ENCODE data around the gene DBH. TPM values are rescaled to one million over a fixed set of nuclear protein-coding genes. Genes with fewer than 3 reads are reported as not detected.

Gene DBH
- total RNA-seq, result under 0.01 TPM

DNA sequence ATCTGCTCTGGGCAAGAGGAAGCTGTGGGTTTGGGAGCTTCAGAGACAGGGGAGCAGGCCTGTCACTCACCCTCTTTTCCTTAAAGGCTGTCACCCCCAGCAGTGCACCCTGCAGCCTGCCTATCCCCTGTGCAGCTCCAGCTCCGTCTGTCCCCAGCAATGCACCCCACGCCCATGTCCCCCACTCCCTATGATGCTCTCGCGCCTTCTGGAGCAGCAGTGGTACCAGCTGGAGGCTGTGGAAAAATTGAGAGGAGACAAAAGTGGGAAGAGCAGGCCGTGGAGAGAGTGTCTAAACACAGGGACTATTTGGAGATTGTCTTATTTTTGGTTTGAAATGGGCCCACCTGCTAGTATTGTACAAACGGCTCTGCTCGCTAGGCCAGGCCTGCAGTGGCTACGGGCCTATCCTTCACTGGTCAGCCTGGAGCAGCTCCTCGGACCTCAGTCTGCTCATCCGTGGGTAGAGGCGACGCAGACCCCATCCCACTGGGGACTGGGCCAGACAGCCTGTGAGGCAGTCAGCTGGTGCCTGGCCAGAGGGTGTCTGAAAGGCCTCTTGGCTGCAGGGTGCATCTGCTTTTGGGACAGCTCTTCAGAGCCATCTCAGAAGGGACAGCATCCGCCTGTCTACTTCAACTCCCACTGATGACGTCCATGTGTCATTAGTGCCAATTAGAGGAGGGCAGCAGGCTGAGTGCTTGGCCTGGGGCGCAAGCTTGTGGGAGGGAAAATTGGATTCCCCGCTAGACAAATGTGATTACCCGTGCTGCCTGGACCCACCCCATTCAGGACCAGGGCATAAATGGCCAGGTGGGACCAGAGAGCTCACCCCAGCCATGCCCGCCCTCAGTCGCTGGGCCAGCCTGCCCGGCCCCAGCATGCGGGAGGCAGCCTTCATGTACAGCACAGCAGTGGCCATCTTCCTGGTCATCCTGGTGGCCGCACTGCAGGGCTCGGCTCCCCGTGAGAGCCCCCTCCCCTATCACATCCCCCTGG lies at the start of gene DBH:
TSS of gene DBH (plus strand) at position 831 of the 999 bp plus-strand sequence. CDS start at position 840, 9 bp downstream.
- DNase-seq (ENCODE audit: low spot score in 2 of 2), result no peak
- FAIRE-seq, result no peak

DNA sequence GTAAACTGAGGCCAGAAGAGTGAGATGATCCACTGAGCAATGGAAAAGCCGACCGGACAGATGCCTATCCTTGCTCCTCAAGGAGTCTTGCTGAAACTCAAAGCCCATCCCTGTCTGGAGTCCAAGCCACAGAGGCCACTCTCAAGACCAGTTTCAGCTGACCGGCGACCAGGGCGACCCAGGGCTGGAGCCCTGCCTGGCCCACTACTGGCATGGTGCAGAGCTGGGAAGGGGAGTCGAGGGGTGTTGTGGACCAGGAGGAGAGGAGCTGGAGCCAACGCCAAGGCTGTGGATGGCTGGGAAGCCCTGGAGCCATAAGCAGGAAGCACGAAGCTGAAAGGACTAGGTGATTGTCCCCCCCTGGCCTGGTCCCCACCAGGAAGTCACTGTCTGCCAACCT lies 49.1 kb upstream of the DBH start:
- DNase-seq (ENCODE audit: low spot score in 2 of 2) (no peak), FAIRE-seq (no peak)

DNA sequence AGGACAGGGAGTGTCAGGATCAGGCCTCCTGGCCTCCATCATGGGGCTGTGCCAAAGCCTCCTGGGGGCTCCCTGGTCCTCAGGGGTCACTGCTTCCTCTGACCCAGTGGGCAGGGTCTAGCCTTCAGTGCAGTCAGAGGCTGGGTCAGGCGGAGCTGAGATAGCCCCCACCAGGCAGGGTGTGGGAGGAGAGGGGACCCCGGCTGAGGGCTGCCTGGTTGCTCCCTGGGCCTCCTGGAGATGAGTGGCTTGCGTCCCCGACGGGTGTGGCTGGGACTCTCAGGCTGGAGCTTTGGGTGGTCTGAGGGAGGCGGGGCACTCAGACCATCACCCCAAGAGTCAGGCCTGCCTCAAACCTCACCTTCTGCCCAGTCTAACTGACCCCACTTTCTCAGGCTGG lies 48.7 kb upstream of the DBH start:
- FAIRE-seq (no peak), DNase-seq (ENCODE audit: low spot score in 2 of 2) (no peak)

DNA sequence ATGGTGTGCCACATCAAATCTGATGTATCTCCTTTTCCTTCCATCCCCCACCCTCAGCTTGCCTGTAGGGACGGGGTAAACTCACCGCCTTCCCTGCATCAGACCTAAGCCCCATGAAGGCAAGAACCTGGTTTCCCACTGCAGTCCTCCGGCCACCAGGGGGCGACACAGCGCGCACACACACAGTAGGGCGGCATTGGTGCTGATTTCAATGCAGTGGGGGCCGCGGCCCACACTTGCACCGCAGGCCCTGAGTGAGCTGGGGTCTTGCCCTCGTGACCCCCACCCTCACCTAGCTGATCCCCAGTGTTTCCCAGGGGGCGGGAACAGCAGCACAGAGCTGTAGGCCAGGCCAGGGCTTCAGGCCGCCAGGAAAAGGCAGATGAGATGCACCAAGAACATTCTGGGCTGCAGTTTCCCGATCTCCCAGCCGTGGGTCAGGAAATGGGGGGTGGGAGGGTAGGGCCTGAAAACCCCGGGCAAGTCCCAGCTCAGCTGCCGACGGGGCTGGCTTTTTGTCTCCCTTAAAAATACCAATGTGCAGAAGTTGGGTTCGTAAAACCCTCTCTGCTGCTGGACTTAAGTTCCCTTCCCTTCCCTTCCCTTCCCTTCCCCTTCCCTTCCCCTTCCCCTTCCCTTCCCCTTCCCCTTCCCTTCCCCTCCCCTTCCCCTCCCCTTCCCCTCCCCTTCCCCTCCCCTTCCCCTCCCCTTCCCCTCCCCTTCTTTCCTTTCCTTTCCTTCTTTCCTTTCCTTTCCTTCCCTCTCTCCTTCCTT lies 46.5 kb upstream of the DBH start:
- FAIRE-seq (no peak), DNase-seq (ENCODE audit: low spot score in 2 of 2) (no peak)

DNA sequence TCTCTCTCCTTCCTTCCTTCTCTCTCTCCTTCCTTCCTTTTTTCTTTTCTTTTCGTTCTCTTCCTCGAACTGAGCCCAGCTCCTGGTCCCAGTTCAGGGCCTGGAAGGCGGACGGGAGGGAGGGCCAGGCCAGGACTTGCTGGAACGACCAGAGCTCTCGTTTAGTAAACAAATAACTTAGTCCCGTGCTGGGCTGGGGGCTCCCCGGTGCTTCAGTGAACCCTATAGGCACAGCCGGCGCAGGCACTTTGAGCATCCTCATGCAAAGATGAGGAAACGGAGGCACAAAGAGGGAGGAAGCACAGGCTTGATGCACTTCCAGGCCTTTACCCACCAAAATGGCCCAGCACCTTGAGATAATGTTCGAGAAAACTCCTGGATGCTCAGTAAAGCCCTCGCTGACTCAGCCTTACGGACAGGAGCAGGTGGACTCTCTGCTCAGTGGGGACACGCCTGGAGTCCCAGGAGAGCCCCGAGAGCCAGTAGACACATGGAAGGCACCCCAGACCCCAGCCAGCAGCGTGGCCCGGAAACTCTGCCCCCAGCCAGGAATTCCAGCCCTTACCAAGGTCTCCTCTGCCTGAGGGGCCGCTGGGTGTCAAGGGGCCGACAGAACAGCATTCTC lies 45.8 kb upstream of the DBH start:
- FAIRE-seq (no peak), DNase-seq (ENCODE audit: low spot score in 2 of 2) (no peak)

DNA sequence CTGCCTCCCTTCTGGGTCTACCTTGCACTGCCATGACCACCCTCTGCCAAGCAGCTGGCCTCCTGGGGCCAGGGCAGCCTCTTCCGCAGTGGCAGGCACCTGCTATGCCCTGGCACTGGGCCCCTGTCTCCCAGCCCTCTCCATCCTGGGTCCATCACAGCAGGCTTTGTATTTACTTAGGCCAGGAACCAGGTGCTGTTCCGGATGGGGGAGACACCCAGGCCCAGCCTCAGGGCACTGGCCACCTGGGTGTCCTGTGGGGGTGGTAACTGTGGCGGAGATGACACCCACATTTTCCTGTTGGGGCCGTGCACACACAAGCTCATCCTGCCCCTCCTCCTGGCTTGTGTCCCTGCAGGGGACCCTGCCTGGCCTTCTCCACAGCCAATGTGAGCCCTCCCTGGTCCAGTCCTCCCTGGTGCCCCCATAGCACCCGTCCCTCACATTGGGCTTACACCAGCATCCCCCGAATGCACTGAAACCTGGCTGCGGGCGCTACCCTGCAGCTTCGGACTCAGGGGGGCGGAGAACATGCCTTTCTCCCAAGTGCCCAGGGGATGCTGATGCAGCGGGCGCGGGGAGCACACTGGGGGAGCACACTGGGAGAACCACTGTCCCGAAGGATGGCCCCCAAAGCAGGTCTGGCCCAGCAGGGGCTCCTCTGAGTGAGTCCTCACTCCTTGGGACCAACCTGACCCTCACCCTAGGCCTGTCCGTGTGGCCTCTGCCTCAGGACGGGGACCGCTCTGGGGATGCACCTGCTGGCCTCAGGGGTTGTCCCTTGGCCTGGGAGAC lies 44.9 kb upstream of the DBH start:
- FAIRE-seq, result no peak
- no peak for DNase-seq (ENCODE audit: low spot score in 2 of 2)

DNA sequence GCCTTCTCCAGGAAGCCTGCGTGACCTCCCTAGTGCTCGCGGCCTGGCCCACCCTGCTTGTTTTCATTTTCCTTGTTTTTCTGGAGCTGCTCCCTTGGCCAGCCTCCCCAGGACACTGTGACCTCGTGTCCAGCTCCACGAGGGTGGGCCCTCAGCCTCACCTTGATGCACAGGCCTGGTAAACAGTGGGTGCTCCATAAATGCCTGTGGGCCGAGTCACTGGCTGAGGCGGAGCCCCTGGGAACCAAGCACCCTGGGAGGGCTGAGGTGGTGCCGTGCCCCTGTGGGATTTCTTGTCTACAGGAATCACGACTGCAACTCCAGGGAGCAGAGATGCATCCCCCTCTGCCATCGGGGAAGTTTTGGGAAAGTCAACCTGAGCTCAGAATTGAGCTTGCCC lies 44.2 kb upstream of the DBH start:
- FAIRE-seq (no peak), DNase-seq (ENCODE audit: low spot score in 2 of 2) (no peak)

DNA sequence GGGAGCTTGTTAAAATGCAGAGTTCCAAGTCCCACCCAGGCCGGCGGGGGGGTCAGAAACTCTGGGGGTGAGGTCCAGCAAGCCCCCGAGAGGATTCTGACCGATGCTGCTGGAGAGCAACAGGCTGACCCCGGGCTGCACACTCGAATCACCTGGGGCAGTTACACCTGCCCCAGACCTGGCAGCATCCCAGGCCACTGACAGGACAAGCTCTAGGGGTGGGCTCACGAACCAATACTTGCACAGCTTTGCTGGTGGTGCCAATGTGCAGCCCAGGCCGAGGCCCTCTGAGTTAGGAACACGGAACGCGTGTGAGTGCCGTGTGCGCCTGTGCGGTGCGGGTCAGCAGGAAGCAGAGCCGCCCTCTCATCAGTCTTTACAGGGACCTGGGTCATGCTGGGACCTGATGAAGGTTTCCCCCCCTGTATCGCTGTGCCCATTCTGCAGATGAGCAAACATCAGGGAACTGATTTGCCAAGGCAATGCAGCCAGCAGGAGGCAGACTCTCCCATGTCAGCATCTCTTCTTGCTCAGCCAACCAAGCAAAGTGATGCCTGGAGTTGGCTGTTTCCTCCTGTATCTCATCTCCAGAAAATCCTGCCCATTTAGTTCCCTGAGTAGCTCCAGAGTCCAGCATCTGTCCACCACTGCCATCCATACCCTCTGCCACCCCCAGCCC lies 43.3 kb upstream of the DBH start:
- DNase-seq (ENCODE audit: low spot score in 2 of 2) (no peak), FAIRE-seq (no peak)

DNA sequence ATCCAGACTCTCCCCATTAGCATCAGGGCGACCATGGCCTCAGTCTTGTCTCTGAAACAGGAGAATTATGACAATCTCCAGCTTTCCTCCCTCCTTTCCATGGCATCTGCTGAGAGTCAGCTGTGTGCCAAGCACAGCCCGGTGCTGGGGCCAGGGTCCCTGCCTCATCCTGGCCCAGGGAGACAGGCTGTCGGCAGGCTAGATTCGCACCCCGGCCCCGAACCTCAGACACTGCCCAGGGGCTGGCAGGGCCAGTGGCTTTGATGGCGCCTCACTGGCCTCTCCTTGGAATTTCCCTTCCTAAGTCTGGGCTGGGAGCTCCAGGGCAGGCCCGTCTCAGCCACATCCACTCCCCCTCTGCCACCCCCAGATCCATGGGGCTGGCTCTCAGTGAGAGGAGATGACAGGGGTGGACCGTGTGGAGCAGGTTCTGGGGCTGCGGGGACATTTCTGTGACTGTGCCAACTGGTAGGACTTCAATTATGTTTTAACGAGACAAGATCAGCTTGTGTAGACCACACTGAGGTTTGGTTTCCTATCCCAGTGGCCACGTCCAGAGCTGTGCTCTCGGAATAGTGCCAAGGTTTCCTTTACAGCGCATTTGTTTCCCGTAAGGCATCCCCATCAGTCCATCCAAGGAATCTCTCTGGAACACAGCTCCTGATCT lies 42.4 kb upstream of the DBH start:
- DNase-seq (ENCODE audit: low spot score in 2 of 2) (no peak), FAIRE-seq (no peak)

DNA sequence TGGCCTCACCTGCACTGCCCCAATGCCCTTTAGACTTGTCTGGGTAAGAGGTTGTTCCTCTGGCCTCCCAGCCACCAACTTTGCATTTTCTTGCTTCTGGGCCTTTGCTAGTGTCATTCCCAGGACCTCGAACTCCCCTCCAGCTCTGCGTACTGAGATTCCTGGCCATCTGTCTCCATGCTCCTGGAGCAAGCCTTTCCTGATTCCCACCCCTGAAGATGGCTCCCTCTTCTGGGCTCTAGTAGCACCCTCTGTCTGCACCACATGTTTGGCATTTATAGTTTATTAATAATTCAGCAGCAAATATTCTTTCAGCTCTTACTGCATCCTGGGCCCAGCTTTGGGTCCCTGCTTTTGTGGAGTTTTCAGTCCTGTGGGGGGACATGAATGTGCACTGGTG lies 41.9 kb upstream of the DBH start:
- DNase-seq (ENCODE audit: low spot score in 2 of 2) (no peak), FAIRE-seq (no peak)

DNA sequence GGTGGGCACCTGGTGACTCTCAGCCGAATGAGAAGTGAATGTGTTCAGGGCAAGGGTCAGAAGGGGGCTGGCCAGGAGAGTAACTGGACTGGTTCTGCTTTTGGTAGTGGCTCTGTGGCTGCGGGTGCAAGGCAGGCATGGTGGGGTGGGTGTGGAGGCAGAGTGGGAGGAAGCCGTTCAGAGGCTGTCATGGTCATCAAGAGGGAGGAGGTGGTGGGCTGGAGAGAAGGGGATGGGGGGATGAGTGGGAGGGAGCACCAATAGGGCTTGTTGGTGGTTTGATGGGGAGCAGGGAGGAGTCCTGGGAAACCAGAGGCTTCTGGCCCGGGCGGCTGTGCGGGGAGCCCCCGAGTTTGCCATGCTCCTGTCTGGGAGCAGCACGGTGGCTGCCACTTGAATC lies 40.3 kb upstream of the DBH start:
- DNase-seq (ENCODE audit: low spot score in 2 of 2) (no peak), FAIRE-seq (no peak)

DNA sequence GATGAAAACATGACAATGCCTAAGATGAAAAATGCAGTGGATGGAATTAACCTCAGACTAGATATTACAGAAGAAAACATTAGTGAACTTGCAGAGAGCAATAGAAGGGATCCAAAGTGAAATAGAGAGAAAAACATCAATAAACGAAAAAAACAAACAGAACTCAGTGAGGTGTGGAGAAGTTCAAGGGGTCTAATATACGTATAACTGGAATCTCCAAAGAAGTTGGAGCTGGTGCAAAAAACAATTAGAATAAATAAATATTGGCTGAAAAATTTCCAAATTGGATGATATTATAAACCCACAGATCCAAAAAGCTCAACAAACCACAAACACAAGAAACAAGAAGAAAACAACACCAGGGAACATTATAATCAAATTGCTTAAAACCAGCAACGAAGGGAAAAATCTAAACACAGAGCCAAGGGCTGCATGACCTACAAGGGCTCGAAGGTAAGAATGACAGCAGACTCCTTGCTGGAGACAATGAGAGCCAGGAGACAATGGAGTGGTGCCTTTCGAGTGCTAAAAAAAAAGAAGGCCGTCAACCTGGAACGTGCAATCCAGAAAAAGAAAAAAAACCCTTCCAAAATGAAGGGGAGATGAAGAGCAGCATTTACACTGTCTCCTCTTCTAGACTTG lies 38.7 kb upstream of the DBH start:
- DNase-seq (ENCODE audit: low spot score in 2 of 2), result no peak
- no peak for FAIRE-seq

DNA sequence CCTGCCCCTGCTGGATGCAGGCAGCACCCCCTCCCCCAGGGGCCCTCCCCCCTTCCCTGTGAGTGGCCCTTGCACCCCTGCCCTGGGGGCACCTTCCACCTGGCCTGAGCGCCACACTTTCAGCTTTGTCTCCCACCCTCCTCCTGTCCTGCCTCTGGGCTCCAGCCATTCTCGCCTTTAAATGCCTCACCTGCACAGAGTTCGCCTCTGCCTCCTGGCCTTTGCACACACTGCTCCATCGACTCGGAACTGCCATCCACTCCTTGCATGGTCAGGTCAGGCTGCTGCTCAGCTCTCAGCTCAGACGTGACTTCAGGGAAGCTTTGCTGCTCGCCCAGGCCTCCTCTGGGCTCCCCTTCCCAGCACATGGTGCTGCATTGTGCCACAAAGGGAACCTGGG lies 37.2 kb upstream of the DBH start:
- FAIRE-seq, result no peak

DNA sequence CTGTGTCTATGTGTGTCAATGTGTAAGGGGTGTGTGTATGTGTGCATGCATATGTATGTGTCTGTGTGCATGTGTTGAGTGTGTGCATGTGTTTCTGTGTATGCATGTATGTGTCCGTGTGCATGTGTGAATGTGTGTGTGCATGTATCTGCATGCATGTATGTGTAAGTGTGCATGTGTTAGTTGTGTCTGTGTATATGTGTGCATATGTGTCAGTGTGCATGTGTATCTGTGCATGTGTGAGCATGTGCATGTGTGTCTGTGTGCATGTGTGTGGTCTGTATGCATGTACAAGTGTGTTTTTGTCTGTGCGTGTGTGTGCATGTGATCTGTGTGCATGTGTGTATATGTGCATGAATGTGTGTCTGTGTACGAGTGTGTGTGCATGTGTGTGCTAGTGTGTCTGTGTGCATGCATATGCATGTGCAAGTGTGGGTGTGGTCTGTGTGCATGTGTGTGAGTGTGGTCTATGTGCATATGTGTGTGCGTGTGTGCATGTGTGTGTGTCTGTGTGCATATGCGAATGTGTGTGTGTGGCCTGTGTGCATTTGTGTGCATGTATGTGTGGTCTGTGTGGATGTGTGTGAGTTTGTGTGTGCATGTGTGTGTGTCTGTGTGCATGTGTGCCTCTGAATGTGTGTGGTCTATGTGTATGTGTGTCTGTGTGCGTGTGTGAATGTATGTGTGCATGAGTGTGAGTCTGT lies 36.5 kb upstream of the DBH start:
- DNase-seq (ENCODE audit: low spot score in 2 of 2) (no peak), FAIRE-seq (no peak)

More for the DNA sequence above, 37.2 kb upstream of the DBH start:
- no peak for DNase-seq (ENCODE audit: low spot score in 2 of 2)

DNA sequence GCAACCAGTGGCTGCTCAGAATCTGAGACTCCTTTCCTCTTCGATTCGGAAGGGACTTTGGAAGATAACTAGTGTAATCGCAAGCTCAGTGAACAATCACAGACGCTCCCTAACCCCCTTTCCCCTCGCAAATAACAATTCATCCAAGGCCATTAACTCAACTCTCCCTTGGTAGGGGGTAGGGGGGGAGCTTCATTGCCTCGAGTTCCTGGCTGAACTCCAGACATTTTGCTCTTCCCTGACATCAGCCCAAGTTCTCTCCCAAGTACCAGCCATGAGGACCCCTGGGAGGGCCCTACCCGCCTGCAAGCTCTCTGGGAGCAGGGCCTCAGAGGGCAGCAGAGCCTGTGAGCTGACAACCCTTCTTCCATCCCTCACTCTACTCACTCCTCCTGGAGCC lies 35.4 kb upstream of the DBH start:
- no peak for DNase-seq (ENCODE audit: low spot score in 2 of 2)
- FAIRE-seq, result no peak

DNA sequence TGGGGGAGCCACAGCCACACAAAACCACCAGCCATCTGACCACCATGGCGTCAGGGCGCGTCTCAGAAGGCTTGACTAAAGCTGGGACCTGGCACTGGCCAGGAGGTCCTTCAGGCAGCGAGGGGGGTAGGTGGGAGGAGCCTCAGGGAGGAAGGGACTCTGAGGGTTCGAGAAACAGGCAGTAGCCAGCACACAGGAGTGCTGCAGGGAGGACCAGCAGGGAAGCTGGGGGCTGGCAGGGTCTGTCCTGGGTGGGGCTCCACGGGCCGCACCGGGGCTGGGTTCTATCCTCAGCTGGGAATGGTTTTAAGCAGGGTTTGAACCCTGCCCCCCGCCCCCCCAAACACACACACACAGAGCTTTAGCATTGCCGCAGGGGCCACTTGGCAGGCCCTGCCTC lies 34.4 kb upstream of the DBH start:
- DNase-seq (ENCODE audit: low spot score in 2 of 2) (no peak), FAIRE-seq (no peak)

DNA sequence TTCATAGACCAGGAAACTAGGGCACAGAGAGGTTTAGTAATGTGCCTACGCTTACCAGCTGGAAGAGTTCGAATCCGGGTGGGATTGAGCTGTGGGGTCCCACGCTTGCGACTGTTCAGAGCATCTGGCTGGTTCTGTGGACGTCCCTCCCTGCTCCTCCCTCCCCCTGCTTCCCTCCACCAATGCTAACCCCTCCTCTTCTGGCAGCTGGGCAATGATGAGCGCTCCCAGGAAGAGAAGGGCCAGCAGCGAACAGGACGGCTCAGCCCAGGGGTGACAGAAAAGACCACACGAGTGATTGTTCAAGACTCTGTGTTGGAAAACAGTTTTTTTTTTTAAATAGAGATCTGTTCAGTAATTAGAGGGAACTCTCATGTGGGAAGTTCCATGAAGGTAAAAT lies 33.9 kb upstream of the DBH start:
- FAIRE-seq, result no peak
- DNase-seq (ENCODE audit: low spot score in 2 of 2), result no peak

All from frontal cortex (tissue), 4 donors.